Measurements from ENCODE around the gene ABLIM3.

GRCh38 chr5:149268928-149269557, 127.8 kb downstream of the ABLIM3 start:
- TF ChIP-seq, protein P1, sequence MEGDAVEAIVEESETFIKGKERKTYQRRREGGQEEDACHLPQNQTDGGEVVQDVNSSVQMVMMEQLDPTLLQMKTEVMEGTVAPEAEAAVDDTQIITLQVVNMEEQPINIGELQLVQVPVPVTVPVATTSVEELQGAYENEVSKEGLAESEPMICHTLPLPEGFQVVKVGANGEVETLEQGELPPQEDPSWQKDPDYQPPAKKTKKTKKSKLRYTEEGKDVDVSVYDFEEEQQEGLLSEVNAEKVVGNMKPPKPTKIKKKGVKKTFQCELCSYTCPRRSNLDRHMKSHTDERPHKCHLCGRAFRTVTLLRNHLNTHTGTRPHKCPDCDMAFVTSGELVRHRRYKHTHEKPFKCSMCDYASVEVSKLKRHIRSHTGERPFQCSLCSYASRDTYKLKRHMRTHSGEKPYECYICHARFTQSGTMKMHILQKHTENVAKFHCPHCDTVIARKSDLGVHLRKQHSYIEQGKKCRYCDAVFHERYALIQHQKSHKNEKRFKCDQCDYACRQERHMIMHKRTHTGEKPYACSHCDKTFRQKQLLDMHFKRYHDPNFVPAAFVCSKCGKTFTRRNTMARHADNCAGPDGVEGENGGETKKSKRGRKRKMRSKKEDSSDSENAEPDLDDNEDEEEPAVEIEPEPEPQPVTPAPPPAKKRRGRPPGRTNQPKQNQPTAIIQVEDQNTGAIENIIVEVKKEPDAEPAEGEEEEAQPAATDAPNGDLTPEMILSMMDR (IDR thresholded peaks at IDR 0.05; ENCODE audit: insufficient read depth, low read length), result peak; percentile 17
- TF ChIP-seq POLR2AphosphoS5 (IDR thresholded peaks at IDR 0.05; ENCODE audit: low read depth) (no peak), GABPA (IDR thresholded peaks at IDR 0.05; ENCODE audit: low read depth) (no peak), SPI1 (IDR thresholded peaks at IDR 0.05; ENCODE audit: borderline replicate concordance, low read depth) (no peak)
- TF ChIP-seq, protein P2, sequence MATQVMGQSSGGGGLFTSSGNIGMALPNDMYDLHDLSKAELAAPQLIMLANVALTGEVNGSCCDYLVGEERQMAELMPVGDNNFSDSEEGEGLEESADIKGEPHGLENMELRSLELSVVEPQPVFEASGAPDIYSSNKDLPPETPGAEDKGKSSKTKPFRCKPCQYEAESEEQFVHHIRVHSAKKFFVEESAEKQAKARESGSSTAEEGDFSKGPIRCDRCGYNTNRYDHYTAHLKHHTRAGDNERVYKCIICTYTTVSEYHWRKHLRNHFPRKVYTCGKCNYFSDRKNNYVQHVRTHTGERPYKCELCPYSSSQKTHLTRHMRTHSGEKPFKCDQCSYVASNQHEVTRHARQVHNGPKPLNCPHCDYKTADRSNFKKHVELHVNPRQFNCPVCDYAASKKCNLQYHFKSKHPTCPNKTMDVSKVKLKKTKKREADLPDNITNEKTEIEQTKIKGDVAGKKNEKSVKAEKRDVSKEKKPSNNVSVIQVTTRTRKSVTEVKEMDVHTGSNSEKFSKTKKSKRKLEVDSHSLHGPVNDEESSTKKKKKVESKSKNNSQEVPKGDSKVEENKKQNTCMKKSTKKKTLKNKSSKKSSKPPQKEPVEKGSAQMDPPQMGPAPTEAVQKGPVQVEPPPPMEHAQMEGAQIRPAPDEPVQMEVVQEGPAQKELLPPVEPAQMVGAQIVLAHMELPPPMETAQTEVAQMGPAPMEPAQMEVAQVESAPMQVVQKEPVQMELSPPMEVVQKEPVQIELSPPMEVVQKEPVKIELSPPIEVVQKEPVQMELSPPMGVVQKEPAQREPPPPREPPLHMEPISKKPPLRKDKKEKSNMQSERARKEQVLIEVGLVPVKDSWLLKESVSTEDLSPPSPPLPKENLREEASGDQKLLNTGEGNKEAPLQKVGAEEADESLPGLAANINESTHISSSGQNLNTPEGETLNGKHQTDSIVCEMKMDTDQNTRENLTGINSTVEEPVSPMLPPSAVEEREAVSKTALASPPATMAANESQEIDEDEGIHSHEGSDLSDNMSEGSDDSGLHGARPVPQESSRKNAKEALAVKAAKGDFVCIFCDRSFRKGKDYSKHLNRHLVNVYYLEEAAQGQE (IDR thresholded peaks at IDR 0.05; ENCODE audit: insufficient replicate concordance, low read depth), result no peak
